HG03045 (cell line): ENCODE measurements around the gene ZFAND3.
"Not testable (repeated sequence)": the region's sequence is repeated elsewhere in the genome, so short reads cannot be mapped to it uniquely, and the experiment has no call there.

Source experiments
- ATAC-seq: cut with Tn5 transposase; IDR thresholded peaks from one replicate; pipeline ENCODE4 v1.9.1; 2021; ENCODE audit warnings: mild to moderate bottlenecking, moderate library complexity; ENCODE audit not compliant: unreplicated experiment

The ZFAND3 gene

DNA sequence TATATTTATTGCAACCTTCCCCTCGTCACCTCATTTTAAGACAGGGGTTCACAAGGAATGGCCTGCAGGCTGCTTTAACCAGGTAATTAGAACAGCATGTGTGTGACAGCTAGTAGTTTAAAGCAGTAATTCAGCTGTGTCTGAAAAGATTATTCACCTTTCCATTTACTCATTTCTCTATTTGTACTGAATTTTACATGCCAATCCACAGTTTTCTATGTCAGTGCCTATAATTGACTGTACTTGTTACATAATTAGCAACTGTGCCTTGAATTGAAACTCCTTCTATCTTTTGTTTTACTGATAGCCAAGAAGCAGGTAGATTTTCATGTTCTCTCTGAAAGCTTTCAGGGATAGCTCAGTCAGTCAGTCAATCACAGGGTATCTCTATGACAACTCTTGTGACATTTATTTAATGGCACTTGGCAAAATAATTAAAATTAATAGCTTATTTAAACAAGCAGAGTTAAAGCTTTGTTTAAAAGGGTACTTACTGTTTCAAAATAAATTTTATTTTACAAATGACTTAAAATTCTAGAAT is 214.0 kb downstream of the ZFAND3 start:
- no peak for ATAC-seq

DNA sequence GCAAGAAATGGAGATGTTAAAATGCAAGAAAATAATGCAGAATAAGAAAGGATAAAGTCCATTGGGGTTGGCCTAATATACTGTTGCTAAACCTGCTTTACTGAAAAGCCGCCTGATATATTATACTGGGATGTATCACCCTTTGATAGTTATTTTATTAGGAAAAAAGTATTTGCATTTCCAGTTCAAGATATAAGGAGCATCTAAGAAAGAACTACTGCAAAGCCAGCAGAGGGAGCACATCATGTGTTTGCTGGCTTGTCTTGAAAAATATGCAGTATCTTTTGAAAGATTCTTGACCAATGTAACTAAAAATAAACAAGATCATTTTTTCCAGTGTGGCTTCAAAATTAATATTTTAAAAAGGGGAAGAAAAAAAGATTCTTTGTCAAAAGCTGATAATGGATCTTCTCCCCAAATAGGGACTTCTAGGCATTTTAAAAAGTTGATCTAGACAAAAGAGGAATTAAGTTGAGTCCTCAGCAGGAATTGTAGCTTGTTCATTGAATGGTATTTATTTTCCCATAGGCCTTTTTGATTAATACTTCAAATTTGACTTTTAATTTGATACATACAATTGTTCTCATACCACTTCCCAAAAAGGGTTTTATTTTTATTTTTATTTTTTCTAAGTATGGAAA is 214.9 kb downstream of the ZFAND3 start:
- ATAC-seq, result no peak

DNA sequence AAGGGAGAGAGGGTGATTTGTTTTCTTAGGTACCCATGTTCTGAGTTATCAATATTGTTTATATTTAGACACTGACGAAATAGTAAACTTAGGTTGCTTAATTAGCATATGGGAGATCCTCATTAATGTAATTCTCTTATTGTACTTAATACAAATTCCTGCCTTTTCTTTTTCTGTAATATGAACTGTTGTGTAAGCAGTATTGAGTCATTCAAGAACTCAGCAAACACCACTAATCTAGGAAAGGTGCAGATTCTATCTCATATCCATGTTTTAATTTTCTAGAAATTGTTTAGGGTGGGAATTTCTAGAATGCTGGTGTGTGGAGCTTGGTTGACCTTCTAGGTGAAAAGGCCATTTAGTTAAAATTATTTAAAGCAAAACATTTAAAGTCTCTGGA is 216.0 kb downstream of the ZFAND3 start:
- no peak for ATAC-seq

DNA sequence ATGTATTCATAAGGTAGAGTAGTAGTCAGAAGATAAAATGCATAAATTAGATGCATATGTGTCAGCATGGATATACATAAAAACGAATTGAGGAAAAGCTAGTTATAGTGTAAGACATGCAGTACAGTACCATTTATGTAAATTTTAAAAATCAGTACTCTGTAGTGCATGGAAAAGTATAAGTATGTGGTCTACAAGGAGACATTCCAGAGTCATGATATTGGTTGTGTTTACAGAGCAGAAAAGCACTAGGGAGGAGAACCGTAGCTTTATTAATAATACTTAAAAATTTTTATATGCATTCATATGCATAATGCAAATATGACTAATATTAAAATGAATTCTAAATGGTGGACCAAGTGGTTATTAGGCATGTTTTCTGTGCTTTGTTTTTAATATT is 220.0 kb downstream of the ZFAND3 start:
- ATAC-seq, result no peak

DNA sequence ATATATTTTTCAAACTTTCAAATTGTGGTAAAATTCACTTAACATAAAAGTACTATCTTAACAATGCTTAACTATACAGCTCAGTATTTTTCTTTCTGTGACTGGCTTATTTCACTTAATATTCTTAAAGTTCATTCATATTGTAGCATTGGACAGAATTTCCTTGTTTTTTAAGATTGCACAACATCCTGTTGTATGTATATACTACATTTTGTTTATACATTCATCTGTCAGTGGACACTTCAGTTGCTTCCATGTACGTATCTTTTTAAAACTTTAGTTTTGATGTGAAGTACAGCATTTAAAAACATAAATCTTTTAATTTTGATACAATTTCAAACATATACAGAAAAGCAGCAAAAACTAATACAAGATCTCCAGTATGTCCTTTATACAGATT is 220.7 kb downstream of the ZFAND3 start:
- ATAC-seq, result no peak

DNA sequence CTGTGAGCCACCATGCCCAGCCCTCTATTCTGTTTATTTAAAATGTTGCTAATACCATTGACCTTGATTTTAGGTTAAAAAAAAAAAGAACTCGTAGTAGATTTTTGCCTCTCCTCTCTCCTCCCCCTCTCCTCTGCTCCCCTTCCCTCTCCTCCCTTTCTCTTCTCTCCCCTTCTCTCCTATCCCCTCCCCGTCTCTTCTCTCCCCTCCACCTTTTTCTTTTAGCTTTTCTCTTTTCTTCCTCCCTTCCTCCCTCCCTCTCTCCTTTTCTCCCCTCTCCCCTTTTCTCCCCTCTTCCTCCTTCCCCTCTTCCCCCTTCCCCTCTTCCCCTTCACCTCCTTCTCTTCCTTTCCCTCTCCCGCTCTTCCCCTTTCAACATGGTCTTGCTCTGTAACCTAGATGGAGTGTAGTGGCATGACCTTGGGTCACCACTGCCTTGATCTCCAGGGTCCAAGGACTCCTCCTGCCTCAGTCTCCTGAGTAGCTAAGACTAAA is 223.8 kb downstream of the ZFAND3 start:
- ATAC-seq, result no peak

DNA sequence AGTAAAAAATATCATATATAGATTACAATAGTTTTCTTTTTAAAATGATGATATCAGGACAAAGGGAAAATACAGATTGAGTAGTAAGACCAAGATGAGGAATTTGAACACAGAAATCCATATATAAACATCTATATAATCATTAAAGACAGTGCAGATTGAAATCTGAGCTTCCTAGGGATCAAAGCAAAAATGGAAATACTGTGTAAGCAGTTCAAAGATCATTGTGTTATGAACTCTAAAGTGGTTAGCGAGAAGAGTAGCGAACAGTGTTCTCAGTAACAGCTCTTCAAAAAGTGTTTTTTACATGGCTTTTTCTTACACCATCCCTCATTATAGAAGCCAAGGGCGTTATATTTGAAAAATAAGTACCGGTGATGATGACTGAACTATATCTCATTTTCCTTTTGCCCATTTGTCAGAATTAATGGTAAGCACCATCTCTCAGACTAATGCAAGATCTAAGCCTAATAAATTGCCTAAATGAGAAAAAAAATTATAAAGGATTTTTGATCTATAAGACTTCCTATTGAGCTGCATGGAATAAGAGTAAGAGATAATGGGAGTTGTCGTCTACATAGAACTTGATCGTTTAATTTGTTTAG is 226.3 kb downstream of the ZFAND3 start:
- no peak for ATAC-seq

DNA sequence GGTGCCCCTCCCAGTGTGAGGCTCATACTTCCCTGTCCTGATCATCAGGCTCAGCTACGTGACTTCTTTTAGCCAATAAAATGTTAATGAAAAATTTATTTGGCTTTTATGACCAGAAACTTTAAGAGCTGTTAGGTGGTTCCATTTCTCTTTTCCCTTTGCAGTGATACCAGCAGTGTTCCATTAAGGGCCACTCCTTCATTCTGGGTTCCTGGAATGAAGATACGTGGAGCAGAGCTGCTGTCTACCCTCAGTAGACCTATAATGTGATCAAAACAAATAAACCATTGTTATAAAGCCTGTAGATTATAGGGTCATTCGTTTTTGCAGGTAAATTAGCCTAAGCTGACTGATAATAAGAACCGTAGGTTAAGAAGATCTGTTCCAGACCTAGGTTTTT is 228.0 kb downstream of the ZFAND3 start:
- ATAC-seq, result no peak

DNA sequence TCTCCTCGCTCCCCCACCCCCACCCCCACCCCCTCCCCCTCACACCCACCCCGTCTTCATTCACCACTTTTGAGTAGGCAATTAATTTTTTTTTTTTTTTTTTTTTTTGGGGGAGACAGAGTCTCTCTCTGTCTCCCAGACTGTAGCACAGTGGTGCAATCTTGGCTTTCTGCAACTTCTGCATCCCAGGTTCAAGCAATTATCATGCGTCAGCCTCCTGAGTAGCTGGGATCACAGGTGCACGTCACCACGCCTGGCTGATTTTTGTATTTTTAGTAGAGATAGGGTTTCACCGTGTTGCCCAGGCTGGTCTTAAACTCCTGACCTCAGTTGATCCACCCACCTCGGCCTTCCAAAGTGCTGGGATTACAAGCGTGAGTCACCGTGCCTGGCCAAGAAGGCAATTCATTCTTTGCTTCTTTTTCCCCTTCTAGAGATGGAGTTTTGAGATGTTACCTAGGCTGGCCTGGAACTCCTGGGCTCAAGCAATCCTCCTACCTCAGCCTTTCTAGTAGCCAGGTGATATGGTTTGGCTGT is 230.4 kb downstream of the ZFAND3 start:
- ATAC-seq, result not testable (repeated sequence)

DNA sequence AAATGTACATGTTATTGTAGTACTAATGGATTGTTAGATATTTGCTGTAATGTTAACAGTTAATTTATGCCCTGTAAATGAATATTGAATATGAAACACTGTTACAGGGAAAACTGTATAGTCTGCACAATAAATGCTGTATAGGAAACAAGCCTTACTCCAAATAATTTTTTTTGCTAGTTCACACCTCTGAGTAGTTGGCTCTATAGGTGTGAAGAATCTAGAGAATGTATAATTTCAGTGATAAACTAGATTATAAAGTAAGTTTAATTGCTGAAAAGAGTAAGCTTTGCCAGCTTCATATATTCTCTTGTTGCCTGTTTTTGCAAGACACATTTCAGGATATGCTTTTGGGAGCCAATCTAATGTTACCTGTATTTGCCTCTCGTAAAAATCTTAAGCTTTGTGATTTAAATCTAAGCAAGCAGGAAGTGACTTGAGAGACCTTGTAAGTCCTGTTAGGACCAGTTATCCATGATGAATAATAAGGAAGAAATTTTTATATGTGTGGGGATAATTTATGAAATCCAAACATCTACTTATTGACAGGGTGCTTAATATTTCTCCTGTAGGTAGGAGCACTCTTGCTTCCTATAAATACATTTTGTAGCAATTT is 232.4 kb downstream of the ZFAND3 start:
- ATAC-seq, result no peak

DNA sequence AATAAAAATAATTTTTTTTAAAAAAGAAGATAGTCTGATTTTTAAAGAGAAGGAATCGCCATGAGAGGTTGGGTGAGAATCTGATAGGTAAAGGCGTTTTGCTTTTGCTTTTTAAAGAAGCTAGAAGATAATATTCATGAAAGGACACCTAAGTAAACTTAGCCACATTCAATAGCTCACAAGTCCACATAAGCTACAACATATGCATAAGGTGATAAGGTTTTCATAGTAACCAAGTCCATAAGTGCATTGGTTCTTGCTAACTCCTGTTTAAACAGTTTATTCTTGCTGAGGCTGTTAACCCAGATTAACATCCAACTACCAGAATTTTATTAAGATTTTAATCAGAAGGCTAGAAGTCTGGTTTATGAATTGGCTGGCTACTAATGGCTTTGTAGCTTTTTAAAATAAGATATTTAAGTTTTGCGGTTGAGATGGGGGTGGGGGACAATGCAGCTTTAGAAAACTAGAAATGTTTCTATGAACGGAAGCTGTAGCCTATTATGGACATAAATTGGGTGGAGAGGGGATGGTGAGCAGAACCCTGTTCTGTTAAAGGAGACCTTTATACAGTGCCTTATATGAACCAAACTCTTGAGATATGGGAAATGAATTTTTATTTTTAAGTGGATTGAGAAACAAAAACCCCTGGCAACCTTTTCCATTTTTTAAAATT is 235.1 kb downstream of the ZFAND3 start:
- ATAC-seq, result no peak

DNA sequence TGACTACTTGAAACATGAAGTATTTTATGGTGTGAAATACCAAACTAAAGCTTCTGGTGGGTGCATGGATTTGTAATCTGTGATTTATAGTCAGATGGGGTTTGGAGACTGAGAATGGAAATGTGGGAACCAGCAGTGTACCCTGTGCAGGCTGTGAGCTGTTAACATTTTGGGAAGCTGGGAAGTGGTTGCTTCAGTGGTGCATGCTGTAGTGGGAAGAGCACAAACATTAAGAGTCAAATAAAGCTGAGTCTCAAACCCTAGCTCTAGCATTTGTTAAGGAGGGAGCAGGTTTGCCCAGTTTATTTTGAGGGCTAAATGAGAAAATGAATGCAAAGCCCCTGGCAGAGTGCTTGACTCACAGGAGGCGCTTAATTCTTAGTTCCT is 235.7 kb downstream of the ZFAND3 start:
- ATAC-seq, result no peak

DNA sequence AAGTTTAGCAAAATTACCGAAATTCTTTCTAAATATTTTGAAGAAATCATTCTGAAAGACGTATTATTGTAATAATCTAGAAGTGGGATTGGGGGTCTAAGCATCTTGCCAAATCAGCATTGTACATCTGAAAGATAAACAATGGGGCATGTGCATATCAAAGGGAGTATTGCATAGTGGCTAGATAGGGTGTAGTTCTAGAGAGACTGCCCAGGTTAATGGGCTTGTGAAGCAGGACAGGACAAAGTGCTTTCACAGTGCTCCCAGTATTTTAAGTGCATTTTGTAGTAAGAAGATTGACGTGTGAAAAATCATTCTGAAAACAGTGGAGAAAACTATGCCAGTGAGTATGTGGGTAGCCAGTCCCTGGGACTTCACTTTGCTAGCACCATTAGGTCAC is 236.8 kb downstream of the ZFAND3 start:
- no peak for ATAC-seq

DNA sequence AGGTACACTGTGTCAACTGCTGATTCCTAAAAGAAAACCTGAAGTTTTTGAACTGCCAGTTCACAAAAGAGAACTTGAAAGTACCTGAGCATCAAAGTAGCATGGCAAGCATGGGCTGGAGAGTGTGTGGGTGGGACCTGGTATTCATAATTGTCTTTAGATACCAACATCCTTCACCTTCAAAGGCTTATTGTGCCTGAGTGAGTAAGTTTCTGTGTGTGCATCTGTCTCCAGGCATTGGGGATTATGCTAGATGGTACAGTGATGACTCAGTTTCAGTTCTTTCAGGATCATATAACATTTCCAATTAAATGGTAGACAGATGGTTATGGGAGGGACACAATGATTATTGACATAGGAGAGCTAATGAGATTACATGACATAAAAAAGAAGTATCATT is 238.5 kb downstream of the ZFAND3 start:
- no peak for ATAC-seq

DNA sequence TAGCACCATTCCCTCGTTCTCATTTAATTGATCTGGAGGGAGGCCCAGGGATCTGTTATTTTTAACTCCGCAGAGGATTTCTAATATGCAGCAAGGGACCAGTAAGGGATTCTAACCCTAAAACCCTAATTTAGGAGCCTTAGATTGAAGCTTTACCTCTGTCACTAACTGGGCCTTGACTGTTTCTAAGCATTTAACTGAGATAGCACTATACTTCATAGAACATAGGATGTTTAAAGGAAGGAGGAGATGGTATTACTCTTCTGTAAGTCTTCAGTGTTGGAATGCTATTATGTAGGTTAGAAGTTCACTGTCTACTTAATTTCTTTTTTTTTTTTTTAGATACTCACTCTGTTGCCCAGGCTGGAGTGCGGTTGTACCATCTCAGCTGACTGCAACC is 242.5 kb downstream of the ZFAND3 start:
- no peak for ATAC-seq

DNA sequence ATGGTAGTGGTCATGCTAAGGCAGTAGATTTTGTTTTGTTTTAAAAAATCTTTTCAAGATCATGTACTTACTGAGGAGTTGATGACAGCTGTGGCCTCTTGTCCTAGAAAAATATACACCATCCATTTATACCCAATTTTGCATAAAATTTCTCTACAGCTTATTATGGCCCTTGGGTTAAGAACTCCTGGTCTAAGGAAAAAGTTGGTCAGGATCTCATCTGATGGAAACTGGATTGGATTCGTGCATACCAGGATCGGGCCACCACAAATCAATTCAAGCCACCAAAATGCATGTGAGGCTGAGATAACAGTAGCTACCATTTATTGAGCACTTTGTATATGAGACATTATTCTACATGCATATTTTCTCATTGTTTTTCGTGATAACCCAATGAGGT is 244.4 kb downstream of the ZFAND3 start:
- ATAC-seq, result no peak

DNA sequence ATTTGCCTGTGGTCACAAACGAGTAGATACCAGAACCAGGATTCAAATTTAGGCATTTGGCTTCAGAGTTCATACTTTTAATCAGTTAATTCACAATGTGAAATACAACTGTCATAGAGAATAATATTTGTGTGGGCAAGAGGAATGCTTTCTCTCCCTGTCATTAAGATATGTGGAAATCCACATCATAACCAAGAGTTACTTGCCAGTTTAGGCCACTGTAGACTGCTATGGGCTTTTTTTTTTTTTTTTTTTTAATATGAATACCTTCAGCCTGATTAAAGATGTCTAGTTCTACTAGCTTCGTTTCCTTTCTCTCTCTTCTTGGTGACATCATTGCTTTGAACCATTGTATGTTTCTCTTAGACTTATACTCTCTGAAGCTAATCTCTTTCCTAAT is 244.9 kb downstream of the ZFAND3 start:
- ATAC-seq, result no peak

DNA sequence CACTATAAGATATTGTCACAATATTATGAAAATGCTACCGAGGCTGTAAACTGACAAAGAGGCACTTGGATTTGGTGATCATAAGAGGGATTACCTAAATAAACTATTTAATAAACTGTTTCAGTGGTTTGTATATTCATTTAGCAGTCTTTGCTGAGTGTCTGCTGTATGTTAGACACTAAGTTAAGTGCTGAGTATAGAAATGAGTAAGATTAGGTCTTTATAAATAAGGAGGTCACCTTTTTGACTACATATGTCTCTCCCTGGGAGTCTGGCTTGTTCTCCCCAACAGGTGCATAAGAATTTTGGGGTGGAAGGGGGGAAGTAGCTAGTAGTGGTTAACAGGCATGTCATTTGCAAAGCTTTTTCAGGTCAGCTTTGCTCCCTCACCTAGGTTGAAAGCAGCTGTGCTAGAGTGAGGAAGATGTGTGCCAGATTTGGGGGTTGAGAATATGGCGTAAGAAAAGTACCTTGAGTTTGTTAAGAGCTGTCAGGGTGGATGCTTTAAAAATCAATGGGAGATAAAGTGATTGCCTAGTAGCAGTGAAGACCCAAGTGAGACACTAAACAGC is 246.3 kb downstream of the ZFAND3 start:
- ATAC-seq, result no peak

DNA sequence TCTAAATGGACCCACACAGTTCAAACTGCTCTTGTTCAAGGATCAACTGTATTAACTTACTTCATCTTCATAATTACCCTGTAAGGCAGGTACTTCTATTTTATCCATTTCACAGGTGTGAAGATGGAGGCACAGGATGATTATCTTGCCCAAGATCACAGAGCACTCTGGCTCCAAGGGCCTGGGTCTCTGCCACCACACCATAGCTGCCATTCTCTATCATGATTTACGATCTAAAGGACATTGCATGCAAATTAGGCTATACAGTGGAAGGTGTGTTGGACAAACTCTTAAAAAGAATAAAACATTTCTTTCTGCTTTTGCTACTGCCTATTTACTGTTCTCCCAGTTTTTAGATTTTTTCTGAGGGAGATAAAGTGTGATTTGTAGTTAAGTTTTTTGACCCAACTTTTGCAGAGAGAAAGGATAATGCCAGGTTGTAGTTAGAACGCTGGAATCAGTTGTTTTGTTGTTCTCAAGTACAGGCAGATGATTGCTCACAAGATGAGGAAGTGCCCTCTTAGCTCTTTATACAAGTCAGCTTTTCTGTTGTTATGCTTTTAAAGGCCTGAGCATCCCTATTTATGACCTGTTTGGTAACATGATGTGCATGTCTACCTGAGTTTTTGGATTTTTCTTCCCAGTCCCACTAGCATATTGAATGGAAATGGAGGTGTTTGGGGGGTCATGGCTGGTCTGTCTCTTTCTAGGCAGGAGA is 247.9 kb downstream of the ZFAND3 start:
- no peak for ATAC-seq

DNA sequence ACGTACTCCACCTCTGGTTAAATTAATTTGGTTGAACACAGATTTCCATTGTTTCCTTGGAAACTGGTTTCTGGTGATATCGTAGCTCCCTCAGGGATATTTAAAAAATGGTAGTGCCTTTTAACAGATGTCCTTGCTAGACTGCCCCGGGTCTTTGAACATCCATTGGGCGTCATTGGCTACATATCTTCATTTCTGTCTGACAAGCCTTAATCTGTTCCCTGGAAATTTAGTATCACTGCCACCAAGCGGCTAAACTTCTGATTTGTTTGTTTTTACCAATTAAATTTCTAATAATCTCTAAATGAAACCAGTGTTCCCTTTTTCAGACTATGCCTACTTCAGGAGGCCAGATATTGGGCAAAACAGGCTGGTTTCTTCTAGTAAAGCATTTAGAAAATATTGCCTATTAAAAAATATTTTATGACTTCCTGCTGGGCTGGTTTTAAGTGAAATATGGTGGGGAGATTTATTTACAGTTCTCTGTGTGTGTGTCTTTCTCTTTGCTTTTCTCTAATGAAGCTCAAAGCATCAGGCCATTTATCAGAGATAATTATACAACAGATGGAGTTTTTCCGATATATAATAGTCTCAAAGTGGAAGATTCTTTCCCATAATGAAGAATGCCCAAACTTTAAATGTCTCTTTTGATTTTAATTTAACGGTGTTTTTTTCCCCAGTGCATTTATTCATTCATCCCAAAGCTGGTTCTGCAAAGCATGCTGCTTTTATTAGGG is 249.5 kb downstream of the ZFAND3 start:
- ATAC-seq, result no peak
